ENCODE measurements around the gene CTNNA2. TPM values are rescaled to one million over a fixed set of nuclear protein-coding genes. Genes with fewer than 3 reads are reported as not detected.
"Not testable (repeated sequence)": the region's sequence is repeated elsewhere in the genome, so short reads cannot be mapped to it uniquely, and the experiment has no call there.

The CTNNA2 gene
- total RNA-seq, 1 donor from 2014 or later: 182 TPM

- FAIRE-seq: no peak
- no peak for DNase-seq (ENCODE audit: low spot score in 2 of 2)
These were observed 604.5 kb downstream of the CTNNA2 start for GRCh38 chr2:80117401-80117800.

GRCh38 chr2:80120866-80121265, 608.0 kb downstream of the CTNNA2 start:
- no peak for DNase-seq (ENCODE audit: low spot score in 2 of 2)
- FAIRE-seq: no peak

- no peak for DNase-seq (ENCODE audit: low spot score in 2 of 2)
- no peak for FAIRE-seq
These were observed 609.8 kb downstream of the CTNNA2 start for GRCh38 chr2:80122675-80123074.

- FAIRE-seq (no peak), DNase-seq (ENCODE audit: low spot score in 2 of 2) (no peak)
These were observed 613.8 kb downstream of the CTNNA2 start for GRCh38 chr2:80126596-80127189.

GRCh38 chr2:80128080-80128479, 615.2 kb downstream of the CTNNA2 start:
- DNase-seq (ENCODE audit: low spot score in 2 of 2) (no peak), FAIRE-seq (no peak)

GRCh38 chr2:80132281-80132680, 619.4 kb downstream of the CTNNA2 start:
- DNase-seq (ENCODE audit: low spot score in 2 of 2): no peak
- FAIRE-seq: no peak

GRCh38 chr2:80135001-80135400, 622.1 kb downstream of the CTNNA2 start:
- DNase-seq (ENCODE audit: low spot score in 2 of 2) (no peak), FAIRE-seq (no peak)

- DNase-seq (ENCODE audit: low spot score in 2 of 2) (no peak), FAIRE-seq (no peak)
These were observed 623.5 kb downstream of the CTNNA2 start for GRCh38 chr2:80136338-80136737.

GRCh38 chr2:80139001-80139400, 626.1 kb downstream of the CTNNA2 start:
- no peak for DNase-seq (ENCODE audit: low spot score in 2 of 2)
- FAIRE-seq: no peak

- DNase-seq (ENCODE audit: low spot score in 2 of 2): no peak
- FAIRE-seq: no peak
These were observed 628.3 kb downstream of the CTNNA2 start for GRCh38 chr2:80141007-80141726.

- no peak for FAIRE-seq
- DNase-seq (ENCODE audit: low spot score in 2 of 2): no peak
These were observed 632.6 kb downstream of the CTNNA2 start for GRCh38 chr2:80145499-80145898.

- FAIRE-seq: not testable (repeated sequence)
These were observed 633.9 kb downstream of the CTNNA2 start for GRCh38 chr2:80146757-80147156.

GRCh38 chr2:80147690-80148089, 634.8 kb downstream of the CTNNA2 start:
- DNase-seq (ENCODE audit: low spot score in 2 of 2): no peak
- FAIRE-seq: no peak

More at GRCh38 chr2:80146757-80147156, 633.9 kb downstream of the CTNNA2 start:
- not testable (repeated sequence) for DNase-seq (ENCODE audit: low spot score in 2 of 2)

GRCh38 chr2:80148906-80149305, 636.1 kb downstream of the CTNNA2 start:
- no peak for FAIRE-seq
- no peak for DNase-seq (ENCODE audit: low spot score in 2 of 2)

- no peak for FAIRE-seq
These were observed 637.1 kb downstream of the CTNNA2 start for GRCh38 chr2:80149991-80150390.

GRCh38 chr2:80151248-80151647, 638.4 kb downstream of the CTNNA2 start:
- DNase-seq (ENCODE audit: low spot score in 2 of 2): no peak
- no peak for FAIRE-seq

More at GRCh38 chr2:80149991-80150390, 637.1 kb downstream of the CTNNA2 start:
- DNase-seq (ENCODE audit: low spot score in 2 of 2): no peak

- no peak for DNase-seq (ENCODE audit: low spot score in 2 of 2)
These were observed 638.8 kb downstream of the CTNNA2 start for GRCh38 chr2:80151651-80152050.

GRCh38 chr2:80153151-80153550, 640.3 kb downstream of the CTNNA2 start:
- DNase-seq (ENCODE audit: low spot score in 2 of 2): no peak
- no peak for FAIRE-seq

More at GRCh38 chr2:80151651-80152050, 638.8 kb downstream of the CTNNA2 start:
- no peak for FAIRE-seq

GRCh38 chr2:80153768-80154167, 640.9 kb downstream of the CTNNA2 start:
- no peak for FAIRE-seq
- no peak for DNase-seq (ENCODE audit: low spot score in 2 of 2)

GRCh38 chr2:80154231-80154915, 641.5 kb downstream of the CTNNA2 start:
- no peak for FAIRE-seq

GRCh38 chr2:80164375-80164774, 651.5 kb downstream of the CTNNA2 start:
- DNase-seq (ENCODE audit: low spot score in 2 of 2) (no peak), FAIRE-seq (no peak)

More at GRCh38 chr2:80154231-80154915, 641.5 kb downstream of the CTNNA2 start:
- DNase-seq (ENCODE audit: low spot score in 2 of 2): no peak

Data from frontal cortex (tissue), 4 donors.